A204.1 (cell line): Measurements from ENCODE around the gene GDPD3.
"Not testable (repeated sequence)": the region's sequence is repeated elsewhere in the genome, so short reads cannot be mapped to it uniquely, and the experiment has no call there.

Experiments
- FAIRE-seq: peaks from 2 replicates; lab custom pipeline; 2012; peaks lifted over from hg19 to GRCh38; lab: Jason Lieb, UNC

Gene GDPD3

DNA sequence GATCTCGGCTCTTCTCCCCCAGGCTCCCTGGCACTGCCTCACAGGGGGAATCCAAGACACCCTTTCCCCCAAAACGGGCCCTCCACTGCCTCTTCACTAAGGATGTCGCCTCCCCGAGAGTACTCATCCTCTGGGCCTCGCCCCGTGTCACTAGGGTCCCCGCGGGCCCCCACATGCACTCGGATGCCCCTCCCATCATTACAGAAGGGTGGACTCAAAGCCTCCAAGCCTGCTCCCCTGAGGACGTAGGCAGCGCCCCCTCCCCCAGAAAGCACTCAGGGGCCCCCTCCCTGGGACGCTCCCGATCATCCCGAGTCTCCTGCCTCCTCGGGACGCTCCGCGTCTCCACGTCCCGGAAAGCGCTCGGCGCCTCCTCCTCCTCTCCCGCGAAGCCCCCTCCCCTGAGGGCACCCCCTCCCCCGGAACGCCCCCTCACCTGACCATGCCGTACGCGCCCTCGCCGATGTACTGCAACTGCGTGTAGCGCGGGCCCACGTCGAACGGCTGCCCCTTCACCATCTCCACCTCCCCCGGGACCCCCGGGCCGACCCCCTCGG lies 9.3 kb upstream of the GDPD3 start:
- no peak for FAIRE-seq

DNA sequence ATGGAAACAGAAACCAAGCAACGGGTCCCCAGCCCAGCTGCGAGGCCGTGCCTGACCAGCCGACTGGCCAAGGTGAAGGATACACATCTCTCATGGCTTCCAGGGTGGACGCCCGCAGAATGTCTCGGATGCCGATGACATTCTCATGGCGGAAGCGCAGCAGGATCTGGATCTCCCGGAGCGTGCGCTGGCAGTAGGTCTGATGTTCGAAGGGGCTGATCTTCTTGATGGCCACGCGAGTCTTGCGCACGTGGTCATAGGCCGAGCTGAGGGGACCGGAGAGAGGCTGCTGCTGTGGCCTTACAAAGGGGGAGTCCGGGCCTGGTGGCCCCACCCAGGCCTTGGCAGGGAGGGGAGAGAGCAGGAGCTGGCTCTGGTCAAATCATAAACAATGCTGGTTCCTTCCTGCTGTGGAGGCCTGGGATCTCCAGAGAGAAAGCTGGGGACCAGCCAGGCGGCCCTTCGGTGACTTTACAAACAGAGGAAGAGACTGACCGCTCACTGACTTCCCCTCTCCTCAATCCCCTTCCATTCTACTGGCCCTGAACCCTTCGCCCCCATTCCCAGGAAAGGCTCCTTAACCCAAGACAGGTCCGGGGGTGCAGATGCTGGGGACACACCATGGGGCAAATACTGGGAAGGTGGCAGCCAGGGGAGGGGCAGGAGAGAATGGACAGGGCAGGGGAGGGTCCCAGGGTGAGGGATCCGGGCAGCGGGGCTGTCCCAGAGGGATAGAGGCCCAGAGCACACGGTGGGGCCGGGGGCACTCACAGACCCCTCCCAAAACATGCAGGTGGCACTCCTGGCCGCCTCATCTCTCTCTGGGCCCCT lies 8.6 kb upstream of the GDPD3 start:
- FAIRE-seq = no peak

DNA sequence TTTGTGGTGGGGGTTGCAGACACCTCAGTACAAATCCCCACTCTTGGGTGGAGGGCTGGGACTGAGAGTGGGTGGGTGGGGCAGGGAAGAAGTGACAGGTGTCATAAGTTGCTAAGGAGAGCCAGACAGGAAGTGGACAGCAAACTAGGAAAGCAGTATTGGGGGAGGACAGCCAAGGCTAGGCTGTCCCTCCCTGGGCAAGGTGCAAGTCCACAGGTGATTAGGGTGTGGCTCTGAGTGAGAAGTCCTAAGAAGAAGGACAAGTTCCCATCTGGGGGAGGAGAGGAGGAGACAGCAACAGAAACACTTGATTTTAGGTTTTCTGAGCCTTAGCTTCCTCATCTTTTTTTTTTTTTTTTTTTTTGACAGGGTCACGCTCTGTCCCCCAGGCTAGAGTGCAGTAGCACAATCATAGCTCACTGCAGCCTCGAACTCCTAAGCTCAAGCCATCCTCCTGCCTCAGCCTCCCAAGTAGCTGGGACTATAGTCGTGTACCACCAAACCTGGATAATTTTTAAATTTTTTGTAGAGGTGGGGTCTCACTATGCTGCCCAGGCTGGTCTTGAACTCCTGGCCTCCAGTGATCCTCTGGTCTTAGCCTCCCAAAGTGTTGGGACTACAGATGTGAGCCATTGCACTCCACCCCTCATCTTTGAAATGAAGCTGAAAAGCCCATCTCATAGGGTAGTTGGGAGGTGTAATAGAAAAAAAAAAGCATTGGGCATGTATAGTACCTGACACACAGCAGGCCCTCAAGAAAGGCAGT lies 7.2 kb upstream of the GDPD3 start:
- FAIRE-seq = no peak

DNA sequence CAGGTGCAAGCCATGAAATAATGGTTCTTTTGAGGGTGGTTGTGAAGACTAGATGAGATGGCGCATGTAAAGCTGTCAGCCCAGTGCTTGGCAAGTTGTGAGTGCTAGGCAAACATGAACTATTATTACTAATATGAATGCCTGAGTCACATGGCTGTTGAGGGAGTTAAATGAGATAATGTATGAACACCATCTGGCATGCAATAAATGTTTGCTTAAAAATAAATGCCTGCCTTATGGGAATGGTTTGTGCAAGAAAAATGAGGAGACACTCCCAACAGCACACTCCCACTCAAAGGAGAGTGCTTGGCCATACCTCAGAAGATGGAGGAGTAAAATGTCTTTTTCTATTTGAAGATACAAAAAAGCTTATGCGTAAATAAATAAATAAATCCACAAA lies 6.1 kb upstream of the GDPD3 start:
- FAIRE-seq = no peak

DNA sequence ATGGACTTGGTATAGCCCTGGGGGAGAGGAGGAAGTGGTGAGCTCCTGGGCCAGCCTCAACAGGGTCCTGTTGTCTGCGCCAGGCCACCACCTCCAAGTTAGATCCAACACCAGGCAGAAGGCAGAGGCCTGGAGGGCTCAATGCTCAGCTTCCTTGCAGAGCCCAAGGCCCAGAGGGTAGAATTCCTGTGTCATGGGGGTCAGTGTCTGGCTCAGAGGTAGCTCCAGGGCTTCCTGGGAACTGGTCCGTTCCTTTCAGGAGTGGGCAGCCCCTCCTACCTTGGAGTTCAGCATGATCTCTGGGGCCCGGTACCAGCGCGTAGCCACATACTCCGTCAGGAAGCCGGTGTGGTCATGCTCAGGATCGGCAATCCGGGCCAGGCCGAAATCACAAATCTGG lies 4.4 kb upstream of the GDPD3 start:
- FAIRE-seq = no peak

DNA sequence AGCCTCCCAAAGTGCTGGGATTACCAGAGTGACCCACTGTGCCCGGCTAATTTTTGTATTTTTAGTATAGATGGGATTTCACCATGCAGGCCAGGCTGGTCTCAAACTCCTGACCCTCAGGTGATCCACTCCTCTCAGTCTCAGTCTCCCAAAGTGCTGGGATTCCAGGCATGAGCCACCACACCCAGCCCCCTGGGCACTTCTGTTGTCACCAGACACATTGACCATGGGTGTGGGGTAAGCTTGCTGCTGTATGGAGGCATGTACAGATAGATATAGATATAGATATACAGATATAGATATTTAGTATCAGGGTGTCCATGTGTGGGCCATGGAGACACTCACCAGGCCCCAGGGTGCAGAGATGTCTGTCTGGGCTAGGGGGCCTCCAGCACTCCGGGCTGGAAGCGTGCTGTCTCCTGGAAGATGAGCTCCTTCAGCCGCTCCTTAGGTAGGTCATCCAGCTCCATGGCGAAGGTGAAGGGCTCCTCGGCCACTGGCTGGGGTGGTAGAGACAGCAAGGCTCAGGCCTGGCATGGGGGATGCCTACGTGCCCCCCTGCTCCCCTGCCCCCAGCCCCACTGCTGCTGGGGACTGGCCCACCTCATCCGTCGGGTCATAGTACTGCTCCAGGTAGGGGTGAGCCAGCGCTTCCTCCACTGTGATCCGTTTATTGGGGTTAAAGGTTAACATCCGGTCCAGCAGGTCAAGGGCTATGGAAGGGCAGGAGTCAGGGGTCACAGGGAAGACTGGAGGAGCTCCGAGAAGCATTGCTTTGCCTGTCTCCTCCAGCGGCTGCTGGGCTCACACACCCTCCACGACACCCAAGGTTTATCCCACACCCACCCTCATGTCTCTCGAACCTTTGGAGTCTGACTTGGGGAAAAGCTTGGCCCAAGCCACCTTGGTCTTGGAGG lies 3.2 kb upstream of the GDPD3 start:
- no peak for FAIRE-seq

DNA sequence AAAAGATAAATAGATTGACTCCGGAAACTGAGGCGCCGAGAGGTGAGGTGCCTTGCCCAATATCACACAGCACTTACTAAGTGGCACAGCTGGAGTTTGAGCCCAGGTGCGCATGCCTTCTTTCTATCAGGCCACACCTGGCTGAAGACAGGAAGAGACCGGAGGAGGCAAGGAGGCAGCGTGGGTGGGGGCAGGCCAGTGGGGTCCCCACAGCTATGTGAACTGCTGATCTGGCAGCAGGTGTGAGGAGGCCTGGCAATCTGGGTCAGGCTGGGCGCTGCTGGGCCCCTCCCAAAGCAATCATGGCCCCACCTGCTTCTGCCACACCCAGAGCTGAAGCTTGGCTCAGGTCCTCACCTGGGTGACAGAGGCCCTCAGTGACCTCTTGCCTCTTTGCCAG lies 1.9 kb upstream of the GDPD3 start:
- no peak for FAIRE-seq

DNA sequence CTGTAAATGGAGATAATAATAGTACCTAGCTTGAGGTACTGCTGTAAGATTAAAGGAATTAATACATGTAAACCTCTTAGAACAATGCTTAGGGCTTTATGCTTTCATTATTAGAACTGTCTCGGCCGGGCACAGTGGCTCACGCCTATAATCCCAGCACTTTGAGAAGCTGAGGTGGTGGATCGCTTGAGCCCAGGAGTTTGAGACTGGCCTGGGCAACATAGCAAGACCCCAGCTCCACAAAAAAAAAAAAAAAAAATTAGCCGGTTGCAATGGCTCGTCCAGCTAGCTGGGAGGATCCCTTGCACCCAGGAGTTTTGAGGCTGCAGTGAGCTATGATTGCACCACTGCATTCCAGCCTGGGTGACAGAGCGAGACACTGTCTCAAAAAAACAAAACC lies 1.5 kb upstream of the GDPD3 start:
- FAIRE-seq = not testable (repeated sequence)

DNA sequence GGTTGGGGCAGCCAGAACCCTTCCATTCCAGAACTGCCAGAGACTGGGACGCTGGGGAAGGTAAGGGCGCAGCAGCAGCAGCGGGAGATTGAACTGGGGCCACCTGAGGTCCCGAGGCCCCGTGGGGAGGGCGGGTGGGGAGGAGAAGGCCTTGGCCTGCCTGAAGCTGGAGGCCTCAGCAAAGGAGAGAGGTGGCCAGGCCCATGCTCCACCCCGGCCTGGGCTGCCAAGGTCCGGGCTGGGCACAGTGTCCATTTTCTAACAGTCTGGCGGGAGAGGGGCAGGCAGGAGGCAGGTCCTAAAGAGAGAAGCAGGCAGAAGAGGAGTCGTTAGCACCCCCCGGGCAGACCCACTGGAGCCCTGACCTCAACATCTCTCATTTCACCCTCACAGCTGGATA lies 1.1 kb upstream of the GDPD3 start:
- FAIRE-seq = no peak

DNA sequence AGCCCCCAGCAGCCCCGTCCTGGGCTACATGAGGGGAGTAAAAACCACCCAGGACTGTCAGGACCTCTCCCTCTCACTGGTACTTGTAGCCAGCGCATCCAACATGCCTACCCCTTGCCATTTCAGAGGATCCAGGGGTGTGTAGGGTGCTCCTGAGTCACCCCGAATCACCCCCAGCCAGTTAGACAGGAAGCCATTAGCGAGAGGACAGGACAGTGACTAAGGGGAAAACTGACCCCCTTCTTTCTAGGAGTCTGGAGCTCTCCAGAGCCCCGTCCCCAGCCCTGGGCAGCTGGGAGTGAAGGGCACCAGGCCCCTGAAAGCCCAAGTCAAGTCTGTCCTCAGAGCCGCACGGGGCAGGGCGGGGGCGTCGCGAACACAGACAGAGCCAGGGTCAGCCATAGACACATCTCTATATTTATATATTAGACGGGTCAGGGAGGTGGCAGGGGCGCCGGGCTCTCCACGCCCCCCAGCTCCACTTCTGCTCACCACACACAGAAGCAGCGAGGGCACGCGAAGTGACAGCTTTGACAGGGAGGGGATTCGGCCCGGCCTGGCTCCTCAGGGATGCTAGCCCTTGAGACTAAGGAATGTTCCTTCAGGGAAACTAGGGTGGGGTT lies 485 bp upstream of the GDPD3 start:
- FAIRE-seq = no peak

DNA sequence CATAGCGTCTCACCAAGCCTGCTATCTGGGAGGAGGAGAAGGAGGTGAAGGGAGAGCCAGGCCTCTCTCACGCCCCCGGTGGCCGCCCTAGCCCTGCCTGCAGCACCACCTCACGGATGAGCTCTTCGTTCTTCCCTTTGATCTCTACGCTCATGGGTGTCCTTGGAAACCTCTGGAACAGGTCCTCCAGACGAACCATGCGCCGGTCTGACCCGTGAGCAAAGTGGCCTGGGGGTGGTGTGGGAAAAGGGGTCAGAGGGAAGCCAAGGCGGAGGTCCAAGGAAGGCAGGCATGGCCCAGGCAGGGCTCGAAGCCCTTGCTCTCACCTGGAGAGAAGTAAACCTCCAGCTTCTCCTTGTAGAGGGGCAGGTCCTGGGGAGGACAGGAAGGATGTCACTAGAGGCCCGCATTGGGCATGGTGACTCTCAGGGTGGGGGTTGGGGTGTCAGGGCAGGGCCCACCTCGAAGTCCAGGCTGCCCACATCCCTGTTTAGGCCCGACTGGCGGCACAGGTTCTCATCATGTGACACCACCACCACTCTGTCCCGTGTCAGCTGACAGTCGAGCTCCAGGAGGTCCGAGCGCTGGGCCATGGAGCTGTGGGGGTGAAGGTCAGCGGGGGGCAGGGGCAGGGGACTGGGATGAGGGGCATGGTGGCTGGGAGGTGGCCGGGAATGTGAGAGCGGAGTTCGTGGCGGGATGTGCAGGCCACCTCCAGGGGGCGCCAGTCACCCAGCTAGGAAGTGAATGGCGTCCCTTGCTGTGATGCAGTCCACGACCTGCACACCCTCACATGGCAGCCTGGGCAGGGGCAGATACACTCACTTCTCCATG lies 923 bp downstream of the GDPD3 start:
- no peak for FAIRE-seq

DNA sequence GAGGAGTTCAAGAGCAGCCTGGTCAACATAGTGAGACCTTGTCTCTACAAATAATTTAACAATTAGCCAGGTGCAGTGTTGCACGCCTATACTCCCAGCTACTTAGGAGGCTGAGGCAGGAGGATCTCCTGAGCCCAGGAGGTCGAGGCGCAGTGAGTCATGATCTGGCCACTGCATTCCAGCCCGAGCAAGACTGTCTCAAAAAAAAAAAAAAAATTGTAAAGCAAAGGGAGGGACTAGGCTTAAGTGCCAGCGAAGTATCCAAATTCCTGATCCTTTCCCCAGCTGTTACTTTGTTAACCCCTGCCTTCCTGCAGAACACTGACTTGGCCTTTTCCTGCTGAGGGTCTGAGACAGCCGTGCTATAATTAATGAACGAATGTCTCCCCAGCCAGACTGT lies 2.7 kb downstream of the GDPD3 start:
- no peak for FAIRE-seq

DNA sequence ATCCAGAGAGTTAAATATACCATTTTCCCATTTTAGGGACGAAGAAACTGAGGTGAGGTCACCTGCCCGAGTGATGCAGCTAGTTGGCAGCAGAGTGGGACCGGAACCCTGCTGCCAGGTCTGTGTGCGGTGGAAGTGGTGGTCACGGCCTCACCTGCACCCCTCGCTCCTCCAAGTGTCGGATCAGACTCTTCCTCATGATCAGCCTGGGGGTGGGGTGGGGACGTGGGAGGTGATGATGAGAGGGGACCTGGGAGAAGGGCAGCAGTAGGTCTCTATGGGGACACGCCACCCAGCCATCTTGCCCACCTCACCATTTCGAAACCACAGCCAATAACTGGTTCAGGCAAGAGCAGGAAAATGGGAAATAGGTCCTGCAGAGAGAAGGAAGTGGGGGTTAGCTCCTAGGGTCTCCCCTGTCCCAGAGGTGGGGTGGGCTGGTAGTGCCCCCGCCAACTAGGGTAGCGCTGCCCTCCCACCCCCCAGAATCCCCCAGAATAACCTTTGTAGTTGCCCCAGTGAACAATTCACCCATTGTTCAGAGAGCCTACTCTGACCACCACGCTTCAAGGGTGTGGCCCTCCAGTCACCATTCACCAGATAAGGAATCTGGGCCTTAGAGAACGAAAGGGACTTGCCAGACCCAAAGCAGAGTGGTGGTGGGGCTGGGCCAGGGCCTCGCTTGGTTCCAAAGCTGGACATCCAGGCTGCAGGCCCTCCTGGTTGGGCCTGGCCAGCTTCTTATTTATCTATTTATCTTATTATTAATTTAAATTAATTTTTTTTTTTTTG lies 5.1 kb downstream of the GDPD3 start:
- FAIRE-seq = no peak

DNA sequence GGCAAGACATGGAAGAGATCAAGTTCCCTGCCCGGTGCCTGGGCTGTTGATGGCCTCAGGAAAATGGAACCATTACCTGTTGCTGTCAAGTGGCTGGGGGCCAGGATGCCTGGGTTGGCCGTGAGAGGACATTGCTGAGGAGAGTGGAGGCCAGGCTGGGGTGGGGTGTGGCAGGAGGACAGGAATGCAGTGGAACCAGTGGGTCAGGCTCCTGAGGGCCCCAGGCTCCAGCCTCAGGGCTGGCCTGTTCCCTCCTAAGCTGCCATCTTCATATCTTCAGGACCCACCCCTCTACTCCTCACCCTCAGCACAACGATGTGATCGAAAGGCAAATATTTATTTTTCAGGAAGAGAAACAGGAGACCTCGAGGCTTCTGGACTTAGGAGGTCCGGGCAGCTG lies 8.8 kb downstream of the GDPD3 start:
- no peak for FAIRE-seq

DNA sequence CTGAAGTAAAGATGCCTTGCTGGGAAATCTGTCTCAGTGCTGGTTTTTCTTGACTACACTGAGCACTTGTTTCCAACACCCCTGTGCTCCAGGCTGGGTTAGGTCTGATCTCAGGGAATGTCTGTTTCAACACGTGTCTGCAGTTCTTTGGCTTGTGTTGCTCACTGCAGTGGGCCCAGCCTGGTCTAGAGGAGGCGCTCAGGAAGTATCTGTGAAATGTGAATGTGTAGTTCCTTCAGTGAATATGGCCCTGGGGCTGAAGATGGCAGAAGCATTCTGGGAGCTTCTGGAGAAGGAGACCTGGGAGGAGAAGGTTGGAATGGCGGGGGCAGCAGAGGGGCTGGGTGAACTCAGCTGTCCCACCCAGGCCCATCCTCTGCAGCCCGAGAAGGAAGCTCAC lies 9.2 kb downstream of the GDPD3 start:
- no peak for FAIRE-seq

DNA sequence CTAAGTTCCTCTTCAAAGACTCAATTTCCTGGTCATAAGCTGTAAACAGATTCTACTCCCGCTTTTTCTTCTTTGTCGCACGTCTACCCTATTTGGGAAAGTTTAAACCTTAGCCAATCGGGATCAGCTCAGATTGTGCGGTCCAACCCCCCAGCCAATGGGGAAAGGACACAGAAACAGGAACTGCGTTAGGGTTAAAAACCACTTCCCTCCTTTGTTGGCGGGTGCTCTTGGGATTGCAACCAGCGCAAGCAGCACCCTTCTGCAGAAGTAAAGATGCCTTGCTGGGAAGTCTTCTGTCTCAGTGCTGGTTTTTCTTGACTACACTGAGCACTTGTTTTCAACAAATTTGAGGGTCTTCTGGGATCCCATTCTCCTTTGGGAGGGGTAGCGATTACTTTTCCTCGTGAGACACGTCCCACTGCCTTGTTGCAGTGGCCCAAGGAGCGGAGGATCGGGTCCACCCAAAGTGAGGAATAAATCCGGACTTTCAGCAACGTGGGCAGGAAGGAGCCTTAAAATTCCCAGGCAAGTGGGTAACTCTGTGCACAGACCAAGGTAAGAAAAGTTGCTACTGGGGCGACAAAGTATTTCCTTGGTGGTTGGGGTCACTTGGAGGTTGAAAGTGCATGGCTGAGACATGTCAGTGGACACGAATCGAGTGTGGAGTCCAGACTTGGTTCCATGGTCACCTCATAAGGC lies 16.3 kb downstream of the GDPD3 start:
- no peak for FAIRE-seq

DNA sequence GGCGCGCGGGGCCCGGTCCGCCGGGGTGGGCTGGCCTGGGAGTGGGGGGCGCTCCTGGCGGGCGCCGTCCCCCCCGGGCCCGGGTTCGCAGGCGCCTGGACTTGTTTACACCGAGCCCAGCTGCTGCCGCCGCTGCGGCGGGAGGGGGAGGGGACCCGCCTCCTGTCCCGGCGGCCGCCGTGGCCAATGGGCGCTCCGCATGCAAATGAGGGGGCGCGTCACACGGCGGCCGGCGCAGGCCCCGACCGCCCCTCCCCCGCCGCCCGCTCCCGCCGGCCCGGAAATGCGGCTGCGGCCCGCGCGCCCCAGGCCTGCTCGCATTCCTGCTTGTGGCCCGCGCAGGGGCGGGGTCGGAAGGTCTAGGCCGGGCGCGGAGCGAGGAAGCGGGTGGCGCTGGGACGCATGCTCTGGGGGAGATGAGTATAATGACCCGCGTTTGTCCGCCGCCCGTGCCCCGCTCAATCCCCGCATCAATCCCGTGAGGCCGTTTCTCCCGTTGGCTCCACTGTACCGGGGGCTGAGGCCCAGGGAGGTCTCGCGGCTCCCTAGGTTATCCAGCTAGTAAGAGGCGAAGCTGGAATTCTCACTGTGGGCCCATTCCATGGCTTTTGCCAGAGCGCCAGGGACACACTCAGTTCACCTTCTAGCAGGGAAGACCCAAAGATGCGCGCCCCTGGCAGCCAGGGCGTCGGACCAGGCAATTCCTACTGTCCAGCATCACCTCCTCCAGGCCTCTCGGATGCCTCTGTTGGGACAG lies 17.1 kb downstream of the GDPD3 start, which contains the start of gene YPEL3:
Gene YPEL3, minus strand, starts transcription at position 109 of the 757 bp plus-strand sequence. CDS start 731 bp downstream, outside the sequence.
- no peak for FAIRE-seq
